GM19438 (cell line): ENCODE data around the gene KCTD14.
A peak's percentile ranks its signal among the peaks of the same experiment; 100 is the strongest.
"Not testable (repeated sequence)": the region's sequence is repeated elsewhere in the genome, so short reads cannot be mapped to it uniquely, and the experiment has no call there.

Experiments used
- ATAC-seq: cut with Tn5 transposase; IDR thresholded peaks from one replicate; pipeline ENCODE4 v1.9.1; 2021; ENCODE audit warnings: low read depth; ENCODE audit not compliant: unreplicated experiment

KCTD14 gene

DNA sequence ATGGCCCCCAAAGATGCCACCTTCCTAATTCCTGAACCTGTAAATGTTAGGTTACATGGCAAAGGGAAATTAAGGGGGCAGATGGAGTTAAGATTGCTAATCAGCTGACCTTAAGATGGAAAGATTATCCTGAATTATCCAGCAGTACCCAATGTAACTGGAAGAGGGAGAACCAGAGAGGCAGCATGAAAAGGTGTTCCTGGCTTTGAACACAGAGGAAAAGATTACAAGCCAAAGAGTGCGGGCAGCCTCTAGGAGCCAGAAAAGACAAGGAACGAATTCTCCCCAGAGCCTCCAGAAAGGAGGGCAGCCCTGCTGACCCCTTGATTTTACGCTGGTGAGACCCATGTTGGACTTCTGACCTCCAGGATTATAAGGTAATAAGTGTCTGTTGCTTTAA lies 25.5 kb upstream of the KCTD14 start:
- ATAC-seq, result no peak

- no peak for ATAC-seq
Observed at GRCh38 chr11:78046486-78046854, 23.4 kb upstream of the KCTD14 start.

DNA sequence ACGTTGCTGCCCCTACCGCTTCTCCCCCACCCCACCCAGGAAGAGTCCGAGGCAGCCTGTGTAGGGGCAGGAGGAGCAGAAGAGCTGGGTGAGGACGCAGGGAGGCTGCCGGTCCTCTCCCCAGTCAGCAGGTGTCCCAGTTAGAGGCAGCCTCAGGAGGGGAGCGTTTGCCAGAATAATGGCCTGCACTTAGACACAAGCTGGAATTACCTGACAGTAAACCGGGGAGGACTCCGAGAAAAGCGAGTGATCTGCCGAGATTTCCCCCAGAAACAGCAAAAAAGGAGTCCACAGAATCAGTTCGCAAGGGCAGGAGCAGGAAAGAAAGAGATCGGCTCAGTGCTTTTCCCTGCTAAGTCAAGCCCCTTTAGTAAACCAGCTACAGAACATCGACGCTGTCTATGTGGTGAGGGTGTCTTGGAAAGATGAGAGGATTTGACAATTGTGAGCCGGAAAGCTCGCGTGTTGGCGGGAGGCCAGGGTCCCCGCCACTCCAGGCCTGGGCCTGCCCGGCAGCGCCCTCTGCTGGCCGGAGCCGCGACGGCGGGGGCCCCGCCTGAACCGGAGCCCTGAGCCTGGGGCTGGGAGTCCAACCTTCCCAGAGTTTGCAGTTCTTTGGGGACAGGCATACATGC lies 22.9 kb upstream of the KCTD14 start:
- peak; percentile 60 for ATAC-seq

GRCh38 chr11:78044706-78045105 lies 21.6 kb upstream of the KCTD14 start:
- ATAC-seq, result no peak

- no peak for ATAC-seq
Observed at GRCh38 chr11:78041843-78042440, 18.9 kb upstream of the KCTD14 start.

DNA sequence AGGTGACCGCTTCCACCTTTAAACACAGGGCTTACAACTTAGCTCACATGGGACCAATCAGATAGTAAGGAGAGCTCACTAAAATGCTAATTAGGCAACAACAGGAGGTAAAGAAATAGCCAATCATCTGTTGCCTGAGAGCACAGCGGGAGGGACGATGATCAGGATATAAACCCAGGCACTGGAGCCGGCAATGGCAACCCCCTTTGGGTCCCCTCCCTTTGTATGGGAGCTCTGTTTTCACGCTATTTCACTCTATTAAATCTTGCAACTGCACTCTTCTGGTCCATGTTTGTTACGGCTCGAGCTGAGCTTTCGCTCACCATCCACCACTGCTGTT lies 18.3 kb upstream of the KCTD14 start:
- not testable (repeated sequence) for ATAC-seq

DNA sequence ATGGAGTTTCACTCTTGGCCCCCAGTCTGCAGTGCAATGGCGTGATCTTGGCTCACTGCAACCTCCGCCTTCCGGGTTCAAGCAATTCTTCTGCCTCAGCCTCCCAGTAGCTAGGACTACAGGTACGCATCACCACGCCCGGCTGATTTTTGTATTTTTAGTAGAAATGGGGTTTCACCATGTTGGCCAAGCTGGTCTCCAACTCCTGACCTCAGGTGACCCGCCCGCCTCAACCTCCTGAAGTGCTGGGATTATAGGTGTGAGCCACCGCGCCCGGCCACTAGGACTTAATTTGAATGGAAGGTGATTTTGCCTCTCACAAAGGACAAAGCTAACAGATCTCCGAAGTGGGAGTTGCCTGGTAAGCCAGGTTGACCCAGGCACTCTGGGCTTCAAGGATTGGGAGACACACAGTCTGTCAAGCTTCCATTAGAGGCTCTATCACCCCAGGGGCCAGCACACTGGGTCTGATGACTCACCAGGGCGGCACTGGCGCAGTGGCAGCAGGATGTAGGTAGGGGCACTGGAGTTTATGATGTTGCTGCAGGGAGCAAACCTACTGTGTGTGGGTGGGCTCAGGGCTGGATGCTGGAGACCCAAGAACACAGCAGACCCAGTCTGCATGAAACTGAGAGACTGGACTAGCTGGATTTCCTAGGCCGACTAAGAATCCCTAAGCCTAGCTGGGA lies 17.8 kb upstream of the KCTD14 start:
- no peak for ATAC-seq

GRCh38 chr11:78039919-78040671 lies 17.0 kb upstream of the KCTD14 start:
- peak; percentile 77 for ATAC-seq

DNA sequence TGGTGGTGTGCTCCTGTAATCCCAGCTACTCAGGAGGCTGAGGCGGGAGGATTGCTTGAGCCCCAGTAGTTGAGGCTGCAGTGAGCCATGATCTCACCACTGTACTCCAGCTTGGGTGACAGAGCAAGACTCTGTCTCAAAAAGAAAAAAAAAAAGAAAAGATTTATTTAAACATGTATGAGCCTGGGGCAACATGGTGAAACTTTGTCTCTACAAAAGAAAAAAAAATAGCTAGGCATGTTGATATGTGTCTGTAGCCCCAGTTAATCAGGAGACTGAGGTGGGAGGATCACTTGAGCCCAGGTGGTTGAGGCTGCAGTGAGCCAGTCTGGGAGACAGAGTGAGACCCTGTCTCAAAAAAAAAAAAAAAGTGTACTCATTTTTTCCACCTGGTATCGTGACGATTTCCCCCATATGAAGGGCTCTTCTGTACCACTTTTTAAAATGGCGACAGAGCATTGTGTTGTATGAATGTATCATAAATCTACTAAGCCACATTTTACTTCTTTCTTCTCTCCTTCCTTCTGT lies 16.4 kb upstream of the KCTD14 start:
- no peak for ATAC-seq

DNA sequence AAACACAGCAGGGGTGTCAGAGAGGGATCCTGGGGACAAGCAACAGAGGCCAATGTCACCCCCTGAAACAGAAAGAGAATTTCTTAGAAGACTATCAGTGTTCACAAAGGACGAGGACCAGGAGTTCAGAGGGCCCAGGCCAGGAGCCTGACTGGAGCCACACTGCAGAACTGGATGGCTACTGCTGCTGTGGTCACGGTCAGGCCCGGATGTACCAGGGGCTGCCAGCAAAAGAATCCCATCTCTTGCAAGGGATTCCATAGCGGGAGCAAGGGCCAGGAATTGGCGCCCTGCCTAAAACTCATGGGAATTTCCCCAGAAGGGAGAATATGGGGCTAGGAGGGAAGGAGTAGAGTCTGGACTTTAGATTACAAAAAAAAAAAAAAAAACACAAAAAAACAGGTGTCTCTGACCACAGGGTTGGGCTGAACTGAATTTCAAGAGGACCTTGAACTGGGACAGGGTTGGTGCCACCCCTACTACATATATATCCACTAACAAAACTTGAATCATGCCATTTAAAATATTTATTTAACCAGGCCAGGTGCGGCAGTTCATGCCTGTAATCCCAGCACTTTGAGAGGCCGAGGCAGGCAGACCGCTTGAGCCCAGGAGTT lies 15.7 kb upstream of the KCTD14 start:
- no peak for ATAC-seq

DNA sequence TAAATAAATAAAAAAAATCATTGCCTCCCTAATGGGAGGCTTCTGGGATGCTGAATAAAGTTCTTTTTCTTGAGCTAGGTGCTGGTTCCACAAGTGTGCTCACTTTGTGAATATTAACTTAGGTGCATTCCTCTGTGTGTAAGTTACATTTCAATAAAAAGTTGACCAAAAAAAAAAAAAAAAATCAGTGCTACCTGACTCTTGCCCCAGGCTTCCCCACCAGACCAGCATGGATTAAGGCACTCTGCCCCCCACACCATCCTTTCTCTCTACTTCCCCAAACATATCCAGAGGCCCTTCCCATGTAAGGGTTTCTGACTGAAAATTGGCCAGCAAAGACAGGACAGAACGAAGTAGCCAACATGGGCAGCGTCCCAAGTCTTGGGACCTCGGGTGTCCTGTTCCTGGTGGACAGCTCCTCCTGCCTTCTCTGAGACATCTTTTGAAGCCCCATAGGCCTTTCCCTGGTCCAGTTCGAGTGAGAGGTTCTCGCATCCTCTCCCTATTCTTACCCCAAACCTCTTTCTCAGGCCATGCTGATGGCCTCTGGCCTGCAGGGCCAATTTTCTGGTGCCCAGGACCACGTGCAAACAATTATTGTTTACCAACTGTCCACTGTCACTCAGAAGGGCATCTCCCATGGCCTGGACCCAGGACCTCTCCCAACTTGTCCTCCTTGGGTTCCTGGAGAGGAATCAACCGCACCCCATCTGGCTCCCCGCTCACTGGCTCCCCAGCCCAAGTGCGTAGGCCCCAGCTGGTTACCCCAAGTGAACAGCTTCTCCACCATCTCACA lies 14.9 kb upstream of the KCTD14 start:
- no peak for ATAC-seq

DNA sequence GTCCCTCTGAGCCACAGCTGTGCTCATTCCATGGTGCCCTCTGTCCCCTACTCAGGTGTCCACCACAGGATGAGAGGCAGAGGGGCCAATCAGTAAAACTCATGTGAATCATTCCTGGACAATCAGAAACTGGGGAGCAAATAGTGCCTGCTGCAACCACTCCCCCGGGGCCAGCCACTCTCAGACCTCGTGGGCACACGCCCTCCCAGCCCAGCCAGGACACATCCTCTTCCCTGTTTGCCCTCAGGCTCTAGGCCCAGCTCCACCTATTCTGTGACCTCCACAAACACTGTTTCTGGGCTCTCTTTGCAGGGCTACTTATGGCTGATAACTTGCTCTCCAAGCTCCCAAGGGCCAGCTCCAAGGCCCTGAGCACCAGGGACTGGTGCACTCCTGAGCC lies 14.0 kb upstream of the KCTD14 start:
- ATAC-seq, result no peak

DNA sequence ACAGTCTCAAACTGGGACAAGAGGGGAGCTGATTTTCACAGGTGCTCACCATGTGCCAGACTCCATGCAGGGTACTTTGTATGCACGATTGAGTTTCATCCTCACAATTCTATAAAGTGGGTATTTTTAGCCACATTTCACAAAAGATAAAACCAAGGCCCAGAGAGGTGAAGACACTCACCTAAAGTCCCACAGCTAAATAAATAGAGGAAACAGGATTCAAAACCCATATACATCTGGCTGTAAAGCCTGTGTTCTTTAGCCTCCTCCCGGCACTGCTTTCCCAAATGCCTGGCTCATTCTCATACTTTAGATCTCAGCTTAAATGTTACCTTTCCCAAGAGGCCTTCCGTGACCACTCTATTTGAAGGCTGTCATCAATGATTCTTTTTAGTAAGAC lies 13.2 kb upstream of the KCTD14 start:
- no peak for ATAC-seq

GRCh38 chr11:78034623-78035022 lies 11.5 kb upstream of the KCTD14 start:
- ATAC-seq, result no peak

DNA sequence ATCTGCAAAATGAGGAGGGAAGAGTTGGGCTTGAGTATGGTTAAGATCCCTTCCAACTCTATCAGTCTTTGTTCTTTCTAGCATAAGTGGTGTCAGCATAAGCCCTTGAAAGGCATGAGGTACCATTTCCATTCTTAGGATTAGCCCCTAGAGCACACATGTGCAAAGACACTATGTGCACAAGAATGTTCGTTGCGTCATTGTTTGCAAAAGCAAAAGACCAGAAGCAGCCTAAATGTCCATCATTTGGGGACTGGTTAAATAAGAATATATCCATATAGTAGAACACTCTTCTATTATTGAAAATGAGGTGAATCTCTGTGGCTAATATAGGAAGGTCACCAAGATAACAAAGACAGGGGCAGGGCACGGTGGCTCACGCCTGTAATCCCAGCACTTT lies 10.0 kb upstream of the KCTD14 start:
- ATAC-seq, result no peak

DNA sequence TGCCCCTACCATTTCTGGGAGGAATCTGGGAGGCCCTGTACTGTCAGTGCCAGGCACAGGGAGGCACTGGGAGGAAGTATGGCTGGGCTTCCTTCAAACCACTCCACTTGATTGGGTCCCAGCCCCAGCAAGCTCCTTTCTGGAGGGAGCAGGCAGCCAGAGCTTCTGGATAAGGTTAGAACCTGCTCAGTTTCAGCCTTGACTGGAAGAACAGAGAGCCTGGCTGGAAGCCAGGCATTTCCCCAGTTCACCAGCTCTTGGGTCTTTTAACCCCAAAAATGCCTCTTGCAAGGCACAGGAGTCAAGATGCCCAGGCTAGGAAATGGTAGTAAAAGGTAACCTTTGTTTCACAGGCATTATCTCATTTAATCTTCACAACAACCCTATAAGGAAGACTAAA lies 9.0 kb upstream of the KCTD14 start:
- ATAC-seq, result no peak

- ATAC-seq, result peak; percentile 82
Observed at GRCh38 chr11:78031629-78032028, 8.6 kb upstream of the KCTD14 start.

GRCh38 chr11:78030429-78031325 lies 7.6 kb upstream of the KCTD14 start:
- no peak for ATAC-seq

GRCh38 chr11:78028423-78028822 lies 5.3 kb upstream of the KCTD14 start:
- not testable (repeated sequence) for ATAC-seq
